Measurements from ENCODE around the gene GRIK2. TPM values are rescaled to one million over a fixed set of nuclear protein-coding genes. Genes with fewer than 3 reads are reported as not detected.

The GRIK2 gene
- total RNA-seq, 2 experiments from 2014 or later = not detected

GRCh38 chr6:101650402-101651100 lies 257.0 kb downstream of the GRIK2 start:
- Mint-ChIP-seq H3K27me3 (no peaks in the 10 kb centered on the region), H3K36me3 (no peaks in the 10 kb centered on the region), H3K4me3 (no peak overlapping the region)

GRCh38 chr6:101652079-101652478 lies 258.6 kb downstream of the GRIK2 start:
- Mint-ChIP-seq H3K36me3 (no peaks in the 10 kb centered on the region), H3K27me3 (no peaks in the 10 kb centered on the region), H3K4me3 (no peak overlapping the region), H3K4me1 (no peaks in the 10 kb centered on the region), H3K27ac (no peak overlapping the region), H3K9me3 (peaks cover 3% of the 10 kb centered on the region)
- DNase-seq = no peak

More at GRCh38 chr6:101650402-101651100, 257.0 kb downstream of the GRIK2 start:
- Mint-ChIP-seq H3K27ac (no peak overlapping the region), H3K4me1 (no peaks in the 10 kb centered on the region), H3K9me3 (peaks cover 3% of the 10 kb centered on the region)
- no peak for DNase-seq

GRCh38 chr6:101655109-101655508 lies 261.6 kb downstream of the GRIK2 start:
- H3K27me3 Mint-ChIP-seq = no peaks in the 10 kb centered on the region
- DNase-seq = no peak
- peaks cover 14% of the 10 kb centered on the region for H3K9me3 Mint-ChIP-seq
- no peak overlapping the region for H3K27ac Mint-ChIP-seq
- H3K4me1 Mint-ChIP-seq = no peaks in the 10 kb centered on the region
- H3K36me3 Mint-ChIP-seq = no peaks in the 10 kb centered on the region
- H3K4me3 Mint-ChIP-seq = no peak overlapping the region

- H3K36me3 Mint-ChIP-seq = no peaks in the 10 kb centered on the region
- H3K4me1 Mint-ChIP-seq = no peaks in the 10 kb centered on the region
These were observed 268.8 kb downstream of the GRIK2 start for GRCh38 chr6:101662111-101662897.

GRCh38 chr6:101663100-101663499 lies 269.6 kb downstream of the GRIK2 start:
- no peaks in the 10 kb centered on the region for H3K36me3 Mint-ChIP-seq
- no peak overlapping the region for H3K27ac Mint-ChIP-seq
- H3K9me3 Mint-ChIP-seq = peaks cover 14% of the 10 kb centered on the region
- no peak overlapping the region for H3K4me3 Mint-ChIP-seq
- no peaks in the 10 kb centered on the region for H3K27me3 Mint-ChIP-seq
- no peaks in the 10 kb centered on the region for H3K4me1 Mint-ChIP-seq
- no peak for DNase-seq

More at GRCh38 chr6:101662111-101662897, 268.8 kb downstream of the GRIK2 start:
- DNase-seq = no peak
- Mint-ChIP-seq H3K9me3 (peaks cover 15% of the 10 kb centered on the region), H3K27me3 (no peaks in the 10 kb centered on the region), H3K27ac (no peak overlapping the region), H3K4me3 (no peak overlapping the region)

- Mint-ChIP-seq H3K36me3 (no peaks in the 10 kb centered on the region), H3K9me3 (peaks cover 6% of the 10 kb centered on the region), H3K27me3 (no peaks in the 10 kb centered on the region), H3K4me3 (no peak overlapping the region), H3K27ac (no peak overlapping the region), H3K4me1 (no peaks in the 10 kb centered on the region)
- no peak for DNase-seq
These were observed 272.7 kb downstream of the GRIK2 start for GRCh38 chr6:101666256-101666655.

- Mint-ChIP-seq H3K4me1 (no peaks in the 10 kb centered on the region), H3K27me3 (no peaks in the 10 kb centered on the region), H3K27ac (no peak overlapping the region), H3K9me3 (peaks cover 6% of the 10 kb centered on the region), H3K4me3 (no peak overlapping the region), H3K36me3 (no peaks in the 10 kb centered on the region)
- no peak for DNase-seq
These were observed 275.1 kb downstream of the GRIK2 start for GRCh38 chr6:101668496-101669030.

GRCh38 chr6:101676187-101676586 lies 282.7 kb downstream of the GRIK2 start:
- peaks cover 3% of the 10 kb centered on the region for H3K9me3 Mint-ChIP-seq
- H3K27me3 Mint-ChIP-seq = no peaks in the 10 kb centered on the region
- H3K27ac Mint-ChIP-seq = no peak overlapping the region
- H3K4me3 Mint-ChIP-seq = no peak overlapping the region
- DNase-seq = no peak
- no peaks in the 10 kb centered on the region for H3K36me3 Mint-ChIP-seq
- no peaks in the 10 kb centered on the region for H3K4me1 Mint-ChIP-seq

- Mint-ChIP-seq H3K4me3 (no peak overlapping the region), H3K9me3 (no peaks in the 10 kb centered on the region), H3K4me1 (no peaks in the 10 kb centered on the region), H3K27ac (no peak overlapping the region), H3K36me3 (no peaks in the 10 kb centered on the region), H3K27me3 (no peaks in the 10 kb centered on the region)
- DNase-seq = no peak
These were observed 289.4 kb downstream of the GRIK2 start for GRCh38 chr6:101682937-101683336.

- no peaks in the 10 kb centered on the region for H3K27me3 Mint-ChIP-seq
- H3K36me3 Mint-ChIP-seq = no peaks in the 10 kb centered on the region
- DNase-seq = no peak
- H3K9me3 Mint-ChIP-seq = no peaks in the 10 kb centered on the region
- H3K4me3 Mint-ChIP-seq = no peak overlapping the region
- H3K27ac Mint-ChIP-seq = no peak overlapping the region
- H3K4me1 Mint-ChIP-seq = no peaks in the 10 kb centered on the region
These were observed 290.4 kb downstream of the GRIK2 start for GRCh38 chr6:101683884-101684283.

GRCh38 chr6:101686653-101687052 lies 293.1 kb downstream of the GRIK2 start:
- H3K36me3 Mint-ChIP-seq = no peaks in the 10 kb centered on the region
- no peak overlapping the region for H3K4me3 Mint-ChIP-seq
- no peaks in the 10 kb centered on the region for H3K4me1 Mint-ChIP-seq
- H3K27ac Mint-ChIP-seq = no peak overlapping the region
- no peaks in the 10 kb centered on the region for H3K9me3 Mint-ChIP-seq
- no peaks in the 10 kb centered on the region for H3K27me3 Mint-ChIP-seq
- DNase-seq = no peak

GRCh38 chr6:101689156-101689555 lies 295.6 kb downstream of the GRIK2 start:
- DNase-seq = no peak

GRCh38 chr6:101689695-101690094 lies 296.2 kb downstream of the GRIK2 start:
- Mint-ChIP-seq H3K4me3 (no peak overlapping the region), H3K27ac (no peak overlapping the region)

More at GRCh38 chr6:101689156-101689555, 295.6 kb downstream of the GRIK2 start:
- Mint-ChIP-seq H3K36me3 (no peaks in the 10 kb centered on the region), H3K27me3 (no peaks in the 10 kb centered on the region), H3K9me3 (no peaks in the 10 kb centered on the region), H3K4me1 (no peaks in the 10 kb centered on the region), H3K27ac (no peak overlapping the region), H3K4me3 (no peak overlapping the region)

GRCh38 chr6:101700655-101701054 lies 307.1 kb downstream of the GRIK2 start:
- Mint-ChIP-seq H3K27ac (no peak overlapping the region), H3K27me3 (no peaks in the 10 kb centered on the region), H3K4me3 (no peak overlapping the region), H3K36me3 (no peaks in the 10 kb centered on the region), H3K4me1 (no peaks in the 10 kb centered on the region), H3K9me3 (no peaks in the 10 kb centered on the region)
- no peak for DNase-seq

More at GRCh38 chr6:101689695-101690094, 296.2 kb downstream of the GRIK2 start:
- H3K36me3 Mint-ChIP-seq = no peaks in the 10 kb centered on the region
- H3K4me1 Mint-ChIP-seq = no peaks in the 10 kb centered on the region
- no peaks in the 10 kb centered on the region for H3K9me3 Mint-ChIP-seq
- no peak for DNase-seq
- H3K27me3 Mint-ChIP-seq = no peaks in the 10 kb centered on the region

GRCh38 chr6:101703311-101703710 lies 309.8 kb downstream of the GRIK2 start:
- Mint-ChIP-seq H3K36me3 (no peaks in the 10 kb centered on the region), H3K9me3 (no peaks in the 10 kb centered on the region), H3K27me3 (no peaks in the 10 kb centered on the region), H3K4me3 (no peak overlapping the region), H3K4me1 (no peaks in the 10 kb centered on the region), H3K27ac (no peak overlapping the region)
- no peak for DNase-seq

Measured in activated naive CD8-positive, alpha-beta T cell treated with anti-CD3 and anti-CD28 coated beads for 36 hours (primary cell).